WTC11 (cell line): Measurements from ENCODE around the gene TLX2. TPM values are rescaled to one million over a fixed set of nuclear protein-coding genes. Genes with fewer than 3 reads are reported as not detected.

ENCODE experiments used
- ATAC-seq: fragments of 200-7000 bp; cut with Tn5 transposase; 2 replicates; pipeline ENCODE4 v1.10.0; 2021; ENCODE audit warnings: mild to moderate bottlenecking, moderate library complexity
- CTCF ChIA-PET: fragments of 300-600 bp; sonication (Branson Sonifier 250); formaldehyde crosslinking; loops from one replicate; lab custom pipeline; 2021; ENCODE audit warnings: antibody characterized with exemption; lab: Charles Lee
- POLR2A ChIA-PET: fragments of 350-600 bp; sonication (Branson Sonifier 250); formaldehyde crosslinking; loops from one replicate; lab custom pipeline; 2021; ENCODE audit warnings: antibody characterized with exemption; lab: Charles Lee
- DNase-seq: peaks from one replicate; pipeline ENCODE4 v3.0.0; 2021; ENCODE audit warnings: low spot score
- H3K27ac Mint-ChIP-seq: 2 replicates; pipeline ENCODE4 v1.8.0; 2021; ENCODE audit warnings: mixed read lengths
- H3K27me3 Mint-ChIP-seq: 2 replicates; pipeline ENCODE4 v1.8.0; 2021; ENCODE audit warnings: low read depth, mild to moderate bottlenecking, moderate library complexity, mixed read lengths
- H3K36me3 Mint-ChIP-seq: 2 replicates; pipeline ENCODE4 v1.8.0; 2021; ENCODE audit warnings: mixed read lengths
- H3K4me1 Mint-ChIP-seq: 2 replicates; pipeline ENCODE4 v1.8.0; 2022; ENCODE audit warnings: mixed read lengths
- H3K4me3 Mint-ChIP-seq: 2 replicates; pipeline ENCODE4 v1.8.0; 2021; ENCODE audit warnings: mild to moderate bottlenecking, moderate library complexity, mixed read lengths
- H3K9me3 Mint-ChIP-seq: 2 replicates; pipeline ENCODE4 v1.8.0; 2021; ENCODE audit warnings: mixed read lengths
- AR ChIP-seq: fragments of 250-450 bp; sonication (Bioruptor Pico); IDR thresholded peaks from 2 replicates; pipeline ENCODE4 v1.9.0; 2021; ENCODE audit warnings: mild to moderate bottlenecking
- CREM ChIP-seq: sonication (generic); formaldehyde crosslinking; IDR thresholded peaks from 2 replicates; pipeline ENCODE4 v1.8.1; 2022; ENCODE audit warnings: mild to moderate bottlenecking, missing genetic modification reagents, moderate library complexity
- E2F4 ChIP-seq: sonication (generic); formaldehyde crosslinking; IDR thresholded peaks from 2 replicates; pipeline ENCODE4 v1.8.1; 2022; ENCODE audit warnings: low read depth, mild to moderate bottlenecking, moderate library complexity, missing genetic modification reagents, borderline replicate concordance
- ELF4 ChIP-seq: sonication (generic); formaldehyde crosslinking; IDR thresholded peaks from 2 replicates; pipeline ENCODE4 v1.8.1; 2022; ENCODE audit warnings: low read depth, mild to moderate bottlenecking, moderate library complexity, missing genetic modification reagents
- ESRRA ChIP-seq: sonication (generic); formaldehyde crosslinking; IDR thresholded peaks from 2 replicates; pipeline ENCODE4 v1.8.1; 2022; ENCODE audit warnings: mild to moderate bottlenecking, missing genetic modification reagents, borderline replicate concordance
- FOXP1 ChIP-seq: sonication (generic); formaldehyde crosslinking; IDR thresholded peaks from 2 replicates; pipeline ENCODE4 v1.8.0; 2022; ENCODE audit warnings: missing genetic modification reagents, mild to moderate bottlenecking, moderate library complexity, borderline replicate concordance
- IRF1 ChIP-seq: sonication (generic); formaldehyde crosslinking; IDR thresholded peaks from 2 replicates; pipeline ENCODE4 v1.8.0; 2023; ENCODE audit warnings: missing genetic modification reagents
- IRF2 ChIP-seq: sonication (generic); formaldehyde crosslinking; IDR thresholded peaks from 2 replicates; pipeline ENCODE4 v1.8.0; 2022; ENCODE audit warnings: low read depth, missing genetic modification reagents, borderline replicate concordance
- JAZF1 ChIP-seq: fragments of 250-450 bp; sonication (Bioruptor Pico); IDR thresholded peaks from 2 replicates; pipeline ENCODE4 v1.9.0; 2021; ENCODE audit warnings: moderate library complexity, mild to moderate bottlenecking, inconsistent platforms
- KAT7 ChIP-seq: sonication (generic); formaldehyde crosslinking; IDR thresholded peaks from 2 replicates; pipeline ENCODE4 v1.8.1; 2023; ENCODE audit warnings: missing genetic modification reagents, mild to moderate bottlenecking, borderline replicate concordance
- MLX ChIP-seq: sonication (generic); formaldehyde crosslinking; IDR thresholded peaks from 2 replicates; pipeline ENCODE4 v1.8.1; 2023; ENCODE audit warnings: mild to moderate bottlenecking, missing genetic modification reagents, moderate library complexity
- NFE2L1 ChIP-seq: sonication (generic); formaldehyde crosslinking; IDR thresholded peaks from 2 replicates; pipeline ENCODE4 v1.8.1; 2023; ENCODE audit warnings: missing genetic modification reagents
- NR2C2 ChIP-seq: sonication (generic); formaldehyde crosslinking; IDR thresholded peaks from 2 replicates; pipeline ENCODE4 v1.8.0; 2022; ENCODE audit warnings: mild to moderate bottlenecking, missing genetic modification reagents
- NR3C1 ChIP-seq: sonication (generic); formaldehyde crosslinking; conservative IDR thresholded peaks from 2 replicates; pipeline ENCODE4 v1.8.1; 2023; ENCODE audit warnings: low read depth, mild to moderate bottlenecking, missing genetic modification reagents
- RELA ChIP-seq: sonication (generic); formaldehyde crosslinking; IDR thresholded peaks from 2 replicates; pipeline ENCODE4 v1.8.1; 2022; ENCODE audit warnings: missing genetic modification reagents, mild to moderate bottlenecking, borderline replicate concordance
- RORB ChIP-seq: fragments of 250-450 bp; sonication (Bioruptor Pico); IDR thresholded peaks from 2 replicates; pipeline ENCODE4 v1.9.0; 2021; ENCODE audit warnings: mild to moderate bottlenecking
- SP1 ChIP-seq: sonication (generic); formaldehyde crosslinking; conservative IDR thresholded peaks from 2 replicates; pipeline ENCODE4 v1.8.1; 2022; ENCODE audit warnings: missing genetic modification reagents
- STAT6 ChIP-seq: sonication (generic); formaldehyde crosslinking; conservative IDR thresholded peaks from 2 replicates; pipeline ENCODE4 v1.8.1; 2023; ENCODE audit warnings: mild to moderate bottlenecking, low read depth, missing genetic modification reagents, moderate library complexity
- TEAD4 ChIP-seq: sonication (generic); formaldehyde crosslinking; IDR thresholded peaks from 2 replicates; pipeline ENCODE4 v1.8.0; 2022; ENCODE audit warnings: mild to moderate bottlenecking, missing genetic modification reagents
- USF1 ChIP-seq: sonication (generic); formaldehyde crosslinking; IDR thresholded peaks from 2 replicates; pipeline ENCODE4 v1.8.0; 2022; ENCODE audit warnings: mild to moderate bottlenecking, missing genetic modification reagents
- ZBTB21 ChIP-seq: sonication (generic); formaldehyde crosslinking; IDR thresholded peaks from 2 replicates; pipeline ENCODE4 v1.8.1; 2023; ENCODE audit warnings: mild to moderate bottlenecking, missing genetic modification reagents, borderline replicate concordance
- ZNF219 ChIP-seq: sonication (generic); formaldehyde crosslinking; IDR thresholded peaks from 2 replicates; pipeline ENCODE4 v1.8.0; 2023; ENCODE audit warnings: missing genetic modification reagents, mild to moderate bottlenecking, borderline replicate concordance
- ZNF263 ChIP-seq: sonication (generic); formaldehyde crosslinking; IDR thresholded peaks from 2 replicates; pipeline ENCODE4 v1.8.1; 2022; ENCODE audit warnings: low read depth, mild to moderate bottlenecking, moderate library complexity, missing genetic modification reagents
- ZNF396 ChIP-seq: fragments of 250-450 bp; sonication (Bioruptor Pico); IDR thresholded peaks from 2 replicates; pipeline ENCODE4 v1.8.0; 2021; ENCODE audit warnings: mild to moderate bottlenecking, moderate library complexity, borderline replicate concordance
- ZNF425 ChIP-seq: fragments of 250-450 bp; sonication (Bioruptor Pico); conservative IDR thresholded peaks from 2 replicates; pipeline ENCODE4 v1.9.0; 2021; ENCODE audit warnings: mild to moderate bottlenecking
- total RNA-seq: library from RNA; stranded (reverse); gene quantifications from 3 replicates; pipeline ENCODE4 v1.2.3, GENCODE V29; 2021

TLX2 gene
- total RNA-seq, 1 experiment from 2014 or later = 0.26 TPM

- TF ChIP-seq ZBTB21 (CRISPR knock-in tag) = no peak
- no peak for TF ChIP-seq ESRRA (CRISPR knock-in tag)
- TF ChIP-seq JAZF1 (CRISPR knock-in tag) = no peak
- TF ChIP-seq RORB (CRISPR knock-in tag) = no peak
- no peak for TF ChIP-seq MLX (CRISPR knock-in tag)
Observed at GRCh38 chr2:74524005-74524404, 9.8 kb downstream of the TLX2 start (continued).

- ATAC-seq (no peak), DNase-seq (no peak)
- Mint-ChIP-seq H3K4me3 (no peak overlapping the region), H3K27me3 (peaks cover 36% of the 10 kb centered on the region), H3K4me1 (peaks cover 11% of the 10 kb centered on the region), H3K27ac (no peak overlapping the region), H3K9me3 (0 out of 2 replicates have a peak, but pooled peaks cover 3% of the 10 kb centered on the region), H3K36me3 (peaks cover 21% of the 10 kb centered on the region)
- ChIA-PET CTCF (interaction anchor here (1.2 to 1.3 kb wide), 2 partner anchors 11 to 47 kb away, joined by 5 read pairs; no protein-coding TSS in a partner anchor), POLR2A (no interaction called here)
- TF ChIP-seq ZNF219 (CRISPR knock-in tag) (no peak), RELA (CRISPR knock-in tag) (no peak), USF1 (CRISPR knock-in tag) (no peak), FOXP1 (CRISPR knock-in tag) (no peak), STAT6 (CRISPR knock-in tag) (no peak), NR2C2 (CRISPR knock-in tag) (no peak), E2F4 (CRISPR knock-in tag) (no peak), ZNF263 (CRISPR knock-in tag) (no peak), IRF1 (CRISPR knock-in tag) (no peak), ZNF396 (CRISPR knock-in tag) (no peak), IRF2 (no peak), ELF4 (CRISPR knock-in tag) (no peak), NFE2L1 (no peak), SP1 (no peak), ZNF425 (CRISPR knock-in tag) (no peak), TEAD4 (CRISPR knock-in tag) (no peak), NR3C1 (CRISPR knock-in tag) (no peak), CREM (CRISPR knock-in tag) (no peak), KAT7 (CRISPR knock-in tag) (no peak), AR (CRISPR knock-in tag) (no peak)
Observed at GRCh38 chr2:74524955-74525716, 10.9 kb downstream of the TLX2 start.
